Endothelial cell of umbilical vein (primary cell): ENCODE measurements around the gene HLTF.

Source experiments
- EZH2 ChIP-seq: IDR thresholded peaks from 2 replicates; pipeline ENCODE4 v1.6.1; 2012; ENCODE audit warnings: borderline replicate concordance, low read depth, mild to moderate bottlenecking, moderate library complexity, low read length, inconsistent platforms; ENCODE audit not compliant: severe bottlenecking
- TF ChIP-seq, protein P1 (sequence below), 2 donors: IDR thresholded peaks; 1 replicate in 1 of 2; 2 replicates in 1 of 2; pipeline ENCODE4 v1.5.1; 2011; ENCODE audit warnings: low read length in 2 of 2, mild to moderate bottlenecking in 2 of 2, moderate library complexity in 2 of 2, control low read depth in 1 of 2, inconsistent platforms in 1 of 2, low read depth in 1 of 2; ENCODE audit not compliant: insufficient read depth in 1 of 2; ENCODE audit errors: extremely low read depth in 1 of 2

DNA sequence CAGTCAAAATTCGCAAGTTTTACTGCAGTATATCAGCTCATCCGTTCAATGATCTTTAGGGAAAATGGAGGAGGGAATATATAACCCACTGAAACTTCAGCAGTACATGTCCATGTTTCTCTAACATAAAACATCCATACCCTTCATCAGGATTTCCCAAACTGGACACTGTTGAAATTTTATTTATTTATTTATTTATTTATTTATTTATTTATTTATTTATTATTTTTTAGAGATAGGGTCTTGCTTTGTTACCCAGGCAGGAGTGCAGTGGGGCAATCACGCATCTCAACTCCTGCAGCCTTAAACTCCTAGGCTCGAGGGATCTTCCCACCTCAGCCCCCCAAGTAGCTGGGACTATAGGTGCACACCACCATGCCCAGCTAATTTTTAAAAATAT lies 14.8 kb upstream of the HLTF start:
- no peak for TF ChIP-seq EZH2
- TF ChIP-seq, protein P1, sequence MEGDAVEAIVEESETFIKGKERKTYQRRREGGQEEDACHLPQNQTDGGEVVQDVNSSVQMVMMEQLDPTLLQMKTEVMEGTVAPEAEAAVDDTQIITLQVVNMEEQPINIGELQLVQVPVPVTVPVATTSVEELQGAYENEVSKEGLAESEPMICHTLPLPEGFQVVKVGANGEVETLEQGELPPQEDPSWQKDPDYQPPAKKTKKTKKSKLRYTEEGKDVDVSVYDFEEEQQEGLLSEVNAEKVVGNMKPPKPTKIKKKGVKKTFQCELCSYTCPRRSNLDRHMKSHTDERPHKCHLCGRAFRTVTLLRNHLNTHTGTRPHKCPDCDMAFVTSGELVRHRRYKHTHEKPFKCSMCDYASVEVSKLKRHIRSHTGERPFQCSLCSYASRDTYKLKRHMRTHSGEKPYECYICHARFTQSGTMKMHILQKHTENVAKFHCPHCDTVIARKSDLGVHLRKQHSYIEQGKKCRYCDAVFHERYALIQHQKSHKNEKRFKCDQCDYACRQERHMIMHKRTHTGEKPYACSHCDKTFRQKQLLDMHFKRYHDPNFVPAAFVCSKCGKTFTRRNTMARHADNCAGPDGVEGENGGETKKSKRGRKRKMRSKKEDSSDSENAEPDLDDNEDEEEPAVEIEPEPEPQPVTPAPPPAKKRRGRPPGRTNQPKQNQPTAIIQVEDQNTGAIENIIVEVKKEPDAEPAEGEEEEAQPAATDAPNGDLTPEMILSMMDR (IDR thresholded peaks at IDR 0.05; ENCODE audit: extremely low read depth in 1 of 2, insufficient read depth in 1 of 2, low read depth in 1 of 2, low read length in 2 of 2): no peak
